WTC11 (cell line): ENCODE data around the gene RYR2. TPM values are rescaled to one million over a fixed set of nuclear protein-coding genes. Genes with fewer than 3 reads are reported as not detected.
"Not testable (repeated sequence)": the region's sequence is repeated elsewhere in the genome, so short reads cannot be mapped to it uniquely, and the experiment has no call there.

Source experiments
- ATAC-seq: fragments of 200-7000 bp; cut with Tn5 transposase; 2 replicates; pipeline ENCODE4 v1.10.0; 2021; ENCODE audit warnings: mild to moderate bottlenecking, moderate library complexity
- CTCF ChIA-PET: fragments of 300-600 bp; sonication (Branson Sonifier 250); formaldehyde crosslinking; loops from one replicate; lab custom pipeline; 2021; ENCODE audit warnings: antibody characterized with exemption; lab: Charles Lee
- POLR2A ChIA-PET: fragments of 350-600 bp; sonication (Branson Sonifier 250); formaldehyde crosslinking; loops from one replicate; lab custom pipeline; 2021; ENCODE audit warnings: antibody characterized with exemption; lab: Charles Lee
- DNase-seq: peaks from one replicate; pipeline ENCODE4 v3.0.0; 2021; ENCODE audit warnings: low spot score
- H3K27ac Mint-ChIP-seq: 2 replicates; pipeline ENCODE4 v1.8.0; 2021; ENCODE audit warnings: mixed read lengths
- H3K27me3 Mint-ChIP-seq: 2 replicates; pipeline ENCODE4 v1.8.0; 2021; ENCODE audit warnings: low read depth, mild to moderate bottlenecking, moderate library complexity, mixed read lengths
- H3K36me3 Mint-ChIP-seq: 2 replicates; pipeline ENCODE4 v1.8.0; 2021; ENCODE audit warnings: mixed read lengths
- H3K4me1 Mint-ChIP-seq: 2 replicates; pipeline ENCODE4 v1.8.0; 2022; ENCODE audit warnings: mixed read lengths
- H3K4me3 Mint-ChIP-seq: 2 replicates; pipeline ENCODE4 v1.8.0; 2021; ENCODE audit warnings: mild to moderate bottlenecking, moderate library complexity, mixed read lengths
- H3K9me3 Mint-ChIP-seq: 2 replicates; pipeline ENCODE4 v1.8.0; 2021; ENCODE audit warnings: mixed read lengths
- AR ChIP-seq: fragments of 250-450 bp; sonication (Bioruptor Pico); IDR thresholded peaks from 2 replicates; pipeline ENCODE4 v1.9.0; 2021; ENCODE audit warnings: mild to moderate bottlenecking
- ESRRA ChIP-seq: sonication (generic); formaldehyde crosslinking; IDR thresholded peaks from 2 replicates; pipeline ENCODE4 v1.8.1; 2022; ENCODE audit warnings: mild to moderate bottlenecking, missing genetic modification reagents, borderline replicate concordance
- FOXJ3 ChIP-seq: sonication (generic); formaldehyde crosslinking; IDR thresholded peaks from 2 replicates; pipeline ENCODE4 v1.9.0; 2021; ENCODE audit warnings: missing genetic modification reagents, mild to moderate bottlenecking, borderline replicate concordance
- GTF2I ChIP-seq: fragments of 250-450 bp; sonication (Bioruptor Pico); conservative IDR thresholded peaks from 2 replicates; pipeline ENCODE4 v1.4.0; 2021; ENCODE audit warnings: mild to moderate bottlenecking
- HMGA2 ChIP-seq: fragments of 250-450 bp; sonication (Bioruptor Pico); IDR thresholded peaks from 2 replicates; pipeline ENCODE4 v1.4.0; 2021; ENCODE audit warnings: mild to moderate bottlenecking, moderate library complexity
- HMGXB4 ChIP-seq: sonication (generic); formaldehyde crosslinking; IDR thresholded peaks from 2 replicates; pipeline ENCODE4 v1.8.1; 2023; ENCODE audit warnings: mild to moderate bottlenecking, moderate library complexity, missing genetic modification reagents
- JUN ChIP-seq: sonication (generic); formaldehyde crosslinking; IDR thresholded peaks from 2 replicates; pipeline ENCODE4 v1.8.0; 2023; ENCODE audit warnings: mild to moderate bottlenecking, missing genetic modification reagents
- MXD4 ChIP-seq: fragments of 250-450 bp; sonication (Bioruptor Pico); IDR thresholded peaks from 2 replicates; pipeline ENCODE4 v1.8.0; 2021; ENCODE audit warnings: mild to moderate bottlenecking, moderate library complexity, borderline replicate concordance
- PRDM15 ChIP-seq: sonication (generic); formaldehyde crosslinking; IDR thresholded peaks from 2 replicates; pipeline ENCODE4 v1.8.0; 2022; ENCODE audit warnings: missing genetic modification reagents
- RORB ChIP-seq: fragments of 250-450 bp; sonication (Bioruptor Pico); IDR thresholded peaks from 2 replicates; pipeline ENCODE4 v1.9.0; 2021; ENCODE audit warnings: mild to moderate bottlenecking
- TEAD1 ChIP-seq: sonication (generic); formaldehyde crosslinking; IDR thresholded peaks from 2 replicates; pipeline ENCODE4 v1.8.0; 2022; ENCODE audit warnings: mild to moderate bottlenecking, missing genetic modification reagents
- ZNF263 ChIP-seq: sonication (generic); formaldehyde crosslinking; IDR thresholded peaks from 2 replicates; pipeline ENCODE4 v1.8.1; 2022; ENCODE audit warnings: low read depth, mild to moderate bottlenecking, moderate library complexity, missing genetic modification reagents
- ZNF317 ChIP-seq: sonication (generic); formaldehyde crosslinking; IDR thresholded peaks from 2 replicates; pipeline ENCODE4 v1.8.1; 2023; ENCODE audit warnings: low read depth, mild to moderate bottlenecking, moderate library complexity, missing genetic modification reagents, borderline replicate concordance
- ZNF416 ChIP-seq: fragments of 250-450 bp; sonication (Bioruptor Pico); IDR thresholded peaks from 2 replicates; pipeline ENCODE4 v1.9.0; 2021; ENCODE audit warnings: mild to moderate bottlenecking, inconsistent platforms
- total RNA-seq: library from RNA; stranded (reverse); gene quantifications from 3 replicates; pipeline ENCODE4 v1.2.3, GENCODE V29; 2021
- TF ChIP-seq, protein P1 (sequence below): sonication (generic); formaldehyde crosslinking; IDR thresholded peaks from 2 replicates; pipeline ENCODE4 v1.8.1; 2023; ENCODE audit warnings: mild to moderate bottlenecking, missing genetic modification reagents, borderline replicate concordance
- TF ChIP-seq, protein P2 (sequence below): sonication (generic); formaldehyde crosslinking; conservative IDR thresholded peaks from 2 replicates; pipeline ENCODE4 v1.8.1; 2023; ENCODE audit warnings: mild to moderate bottlenecking, low read depth, missing genetic modification reagents, moderate library complexity

Gene RYR2
- total RNA-seq, 1 experiment from 2014 or later, result 7.9 TPM

DNA sequence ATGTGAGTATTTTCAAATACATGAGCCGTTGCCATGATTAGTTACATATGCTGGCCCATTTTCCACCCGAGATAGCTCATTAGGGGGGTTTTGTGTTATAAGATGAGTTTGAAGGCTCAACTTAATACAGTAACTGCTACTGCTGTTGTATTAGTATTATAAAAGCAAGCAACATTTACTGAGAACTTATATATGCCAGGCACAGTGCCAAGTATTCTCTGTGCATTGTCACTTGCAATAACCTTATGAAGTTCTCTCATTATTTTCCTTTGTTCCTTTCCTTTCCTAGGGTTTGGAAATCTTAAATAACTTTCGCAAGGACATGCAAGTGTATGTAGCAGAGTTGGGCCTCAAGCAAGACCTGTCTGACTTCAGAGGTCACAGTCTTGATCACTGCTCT, 107.9 kb downstream of the RYR2 start (continued):
- no peak for TF ChIP-seq GTF2I (CRISPR knock-in tag)

DNA sequence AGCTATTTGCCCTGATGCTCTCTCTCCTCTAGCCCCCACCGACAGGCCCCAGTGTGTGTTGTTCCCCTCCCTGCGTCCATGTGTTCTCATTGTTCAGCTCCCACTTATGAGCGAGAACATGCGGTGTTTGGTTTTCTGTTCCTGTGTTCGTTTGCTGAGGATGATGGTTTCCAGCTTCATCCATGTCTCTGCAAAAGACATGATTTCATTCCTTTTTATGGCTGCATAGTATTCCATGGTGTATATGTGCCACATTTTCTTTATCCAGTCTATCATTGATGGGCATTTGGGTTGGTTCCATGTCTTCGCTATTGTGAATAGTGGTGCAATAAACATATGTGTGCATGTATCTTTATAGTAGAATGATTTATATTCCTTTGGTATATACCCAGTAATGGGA, 110.0 kb downstream of the RYR2 start:
- H3K27ac Mint-ChIP-seq, H3K4me3 Mint-ChIP-seq, CTCF ChIA-PET, POLR2A ChIA-PET, DNase-seq, ATAC-seq, H3K36me3 Mint-ChIP-seq, H3K27me3 Mint-ChIP-seq, H3K9me3 Mint-ChIP-seq: not testable (repeated sequence)
- peaks cover 12% of the 10 kb centered on the region for H3K4me1 Mint-ChIP-seq

DNA sequence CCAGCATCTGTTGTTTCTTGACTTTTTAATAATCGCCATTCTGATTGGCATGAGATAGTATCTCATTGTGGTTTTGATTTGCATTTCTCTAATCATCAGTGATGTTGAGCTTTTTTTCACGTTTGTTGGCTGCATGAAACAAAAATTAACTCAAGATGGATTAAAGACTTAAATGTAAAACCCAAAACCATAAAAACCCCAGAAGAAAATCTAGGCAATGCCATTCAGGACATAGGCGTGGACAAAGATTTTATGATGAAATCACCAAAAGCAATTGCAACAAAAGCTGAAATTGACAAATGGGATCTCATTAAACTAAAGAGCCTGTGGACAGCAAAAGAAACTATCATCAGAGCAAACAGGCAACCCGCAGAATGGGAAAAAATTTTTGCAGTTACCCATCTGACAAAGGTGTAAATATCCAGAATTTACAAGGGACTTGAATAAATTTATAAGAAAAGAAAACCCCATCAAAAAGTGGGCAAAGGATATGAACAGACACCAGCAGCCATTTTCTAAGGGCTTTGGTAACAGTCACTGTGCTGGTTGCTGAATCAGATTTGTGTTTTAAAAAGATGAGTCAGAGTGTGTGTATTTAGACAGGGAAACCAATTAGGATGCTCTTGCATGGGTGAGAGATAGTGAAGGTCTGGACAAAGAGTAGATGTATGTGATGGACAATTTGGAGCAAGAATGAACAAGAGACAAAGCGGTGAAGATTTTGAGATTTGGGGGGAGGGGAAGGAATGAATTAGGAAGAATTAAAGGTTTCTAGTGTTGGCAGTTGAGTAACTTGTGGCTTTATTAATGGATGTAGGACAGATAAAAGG, 110.7 kb downstream of the RYR2 start:
- CTCF ChIA-PET, result no interaction called here
- no peak for TF ChIP-seq TEAD1 (CRISPR knock-in tag)
- no peak for TF ChIP-seq MXD4 (CRISPR knock-in tag)
- TF ChIP-seq AR, result no peak
- no peak for TF ChIP-seq ZNF263 (CRISPR knock-in tag)
- no peak for TF ChIP-seq FOXJ3
- no peak for TF ChIP-seq PRDM15 (CRISPR knock-in tag)
- TF ChIP-seq, protein P1, sequence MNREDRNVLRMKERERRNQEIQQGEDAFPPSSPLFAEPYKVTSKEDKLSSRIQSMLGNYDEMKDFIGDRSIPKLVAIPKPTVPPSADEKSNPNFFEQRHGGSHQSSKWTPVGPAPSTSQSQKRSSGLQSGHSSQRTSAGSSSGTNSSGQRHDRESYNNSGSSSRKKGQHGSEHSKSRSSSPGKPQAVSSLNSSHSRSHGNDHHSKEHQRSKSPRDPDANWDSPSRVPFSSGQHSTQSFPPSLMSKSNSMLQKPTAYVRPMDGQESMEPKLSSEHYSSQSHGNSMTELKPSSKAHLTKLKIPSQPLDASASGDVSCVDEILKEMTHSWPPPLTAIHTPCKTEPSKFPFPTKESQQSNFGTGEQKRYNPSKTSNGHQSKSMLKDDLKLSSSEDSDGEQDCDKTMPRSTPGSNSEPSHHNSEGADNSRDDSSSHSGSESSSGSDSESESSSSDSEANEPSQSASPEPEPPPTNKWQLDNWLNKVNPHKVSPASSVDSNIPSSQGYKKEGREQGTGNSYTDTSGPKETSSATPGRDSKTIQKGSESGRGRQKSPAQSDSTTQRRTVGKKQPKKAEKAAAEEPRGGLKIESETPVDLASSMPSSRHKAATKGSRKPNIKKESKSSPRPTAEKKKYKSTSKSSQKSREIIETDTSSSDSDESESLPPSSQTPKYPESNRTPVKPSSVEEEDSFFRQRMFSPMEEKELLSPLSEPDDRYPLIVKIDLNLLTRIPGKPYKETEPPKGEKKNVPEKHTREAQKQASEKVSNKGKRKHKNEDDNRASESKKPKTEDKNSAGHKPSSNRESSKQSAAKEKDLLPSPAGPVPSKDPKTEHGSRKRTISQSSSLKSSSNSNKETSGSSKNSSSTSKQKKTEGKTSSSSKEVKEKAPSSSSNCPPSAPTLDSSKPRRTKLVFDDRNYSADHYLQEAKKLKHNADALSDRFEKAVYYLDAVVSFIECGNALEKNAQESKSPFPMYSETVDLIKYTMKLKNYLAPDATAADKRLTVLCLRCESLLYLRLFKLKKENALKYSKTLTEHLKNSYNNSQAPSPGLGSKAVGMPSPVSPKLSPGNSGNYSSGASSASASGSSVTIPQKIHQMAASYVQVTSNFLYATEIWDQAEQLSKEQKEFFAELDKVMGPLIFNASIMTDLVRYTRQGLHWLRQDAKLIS (CRISPR knock-in tag), result no peak
- TF ChIP-seq ZNF416 (CRISPR knock-in tag), result no peak
- TF ChIP-seq RORB, result no peak
- TF ChIP-seq JUN (CRISPR knock-in tag), result no peak
- no peak for TF ChIP-seq HMGXB4 (CRISPR knock-in tag)
- no peak for TF ChIP-seq ZNF317 (CRISPR knock-in tag)
- TF ChIP-seq ESRRA, result no peak
- TF ChIP-seq, protein P2, sequence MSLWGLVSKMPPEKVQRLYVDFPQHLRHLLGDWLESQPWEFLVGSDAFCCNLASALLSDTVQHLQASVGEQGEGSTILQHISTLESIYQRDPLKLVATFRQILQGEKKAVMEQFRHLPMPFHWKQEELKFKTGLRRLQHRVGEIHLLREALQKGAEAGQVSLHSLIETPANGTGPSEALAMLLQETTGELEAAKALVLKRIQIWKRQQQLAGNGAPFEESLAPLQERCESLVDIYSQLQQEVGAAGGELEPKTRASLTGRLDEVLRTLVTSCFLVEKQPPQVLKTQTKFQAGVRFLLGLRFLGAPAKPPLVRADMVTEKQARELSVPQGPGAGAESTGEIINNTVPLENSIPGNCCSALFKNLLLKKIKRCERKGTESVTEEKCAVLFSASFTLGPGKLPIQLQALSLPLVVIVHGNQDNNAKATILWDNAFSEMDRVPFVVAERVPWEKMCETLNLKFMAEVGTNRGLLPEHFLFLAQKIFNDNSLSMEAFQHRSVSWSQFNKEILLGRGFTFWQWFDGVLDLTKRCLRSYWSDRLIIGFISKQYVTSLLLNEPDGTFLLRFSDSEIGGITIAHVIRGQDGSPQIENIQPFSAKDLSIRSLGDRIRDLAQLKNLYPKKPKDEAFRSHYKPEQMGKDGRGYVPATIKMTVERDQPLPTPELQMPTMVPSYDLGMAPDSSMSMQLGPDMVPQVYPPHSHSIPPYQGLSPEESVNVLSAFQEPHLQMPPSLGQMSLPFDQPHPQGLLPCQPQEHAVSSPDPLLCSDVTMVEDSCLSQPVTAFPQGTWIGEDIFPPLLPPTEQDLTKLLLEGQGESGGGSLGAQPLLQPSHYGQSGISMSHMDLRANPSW (CRISPR knock-in tag), result no peak
- no peak for TF ChIP-seq HMGA2 (CRISPR knock-in tag)

More for the DNA sequence above, 110.7 kb downstream of the RYR2 start:
- ATAC-seq (no peak), DNase-seq (no peak)
- no peak overlapping the region for H3K27ac Mint-ChIP-seq
- H3K4me3 Mint-ChIP-seq, result no peak overlapping the region
- H3K27me3 Mint-ChIP-seq, result no peaks in the 10 kb centered on the region
- peaks cover 5% of the 10 kb centered on the region for H3K9me3 Mint-ChIP-seq
- POLR2A ChIA-PET, result no interaction called here
- H3K36me3 Mint-ChIP-seq, result no peaks in the 10 kb centered on the region
- peaks cover 12% of the 10 kb centered on the region for H3K4me1 Mint-ChIP-seq
